ENCODE results near the gene BTBD7.

BTBD7 gene, protein sequence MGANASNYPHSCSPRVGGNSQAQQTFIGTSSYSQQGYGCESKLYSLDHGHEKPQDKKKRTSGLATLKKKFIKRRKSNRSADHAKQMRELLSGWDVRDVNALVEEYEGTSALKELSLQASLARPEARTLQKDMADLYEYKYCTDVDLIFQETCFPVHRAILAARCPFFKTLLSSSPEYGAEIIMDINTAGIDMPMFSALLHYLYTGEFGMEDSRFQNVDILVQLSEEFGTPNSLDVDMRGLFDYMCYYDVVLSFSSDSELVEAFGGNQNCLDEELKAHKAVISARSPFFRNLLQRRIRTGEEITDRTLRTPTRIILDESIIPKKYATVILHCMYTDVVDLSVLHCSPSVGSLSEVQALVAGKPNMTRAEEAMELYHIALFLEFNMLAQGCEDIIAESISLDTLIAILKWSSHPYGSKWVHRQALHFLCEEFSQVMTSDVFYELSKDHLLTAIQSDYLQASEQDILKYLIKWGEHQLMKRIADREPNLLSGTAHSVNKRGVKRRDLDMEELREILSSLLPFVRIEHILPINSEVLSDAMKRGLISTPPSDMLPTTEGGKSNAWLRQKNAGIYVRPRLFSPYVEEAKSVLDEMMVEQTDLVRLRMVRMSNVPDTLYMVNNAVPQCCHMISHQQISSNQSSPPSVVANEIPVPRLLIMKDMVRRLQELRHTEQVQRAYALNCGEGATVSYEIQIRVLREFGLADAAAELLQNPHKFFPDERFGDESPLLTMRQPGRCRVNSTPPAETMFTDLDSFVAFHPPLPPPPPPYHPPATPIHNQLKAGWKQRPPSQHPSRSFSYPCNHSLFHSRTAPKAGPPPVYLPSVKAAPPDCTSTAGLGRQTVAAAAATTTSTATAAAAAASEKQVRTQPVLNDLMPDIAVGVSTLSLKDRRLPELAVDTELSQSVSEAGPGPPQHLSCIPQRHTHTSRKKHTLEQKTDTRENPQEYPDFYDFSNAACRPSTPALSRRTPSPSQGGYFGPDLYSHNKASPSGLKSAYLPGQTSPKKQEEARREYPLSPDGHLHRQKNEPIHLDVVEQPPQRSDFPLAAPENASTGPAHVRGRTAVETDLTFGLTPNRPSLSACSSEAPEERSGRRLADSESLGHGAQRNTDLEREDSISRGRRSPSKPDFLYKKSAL

DNA sequence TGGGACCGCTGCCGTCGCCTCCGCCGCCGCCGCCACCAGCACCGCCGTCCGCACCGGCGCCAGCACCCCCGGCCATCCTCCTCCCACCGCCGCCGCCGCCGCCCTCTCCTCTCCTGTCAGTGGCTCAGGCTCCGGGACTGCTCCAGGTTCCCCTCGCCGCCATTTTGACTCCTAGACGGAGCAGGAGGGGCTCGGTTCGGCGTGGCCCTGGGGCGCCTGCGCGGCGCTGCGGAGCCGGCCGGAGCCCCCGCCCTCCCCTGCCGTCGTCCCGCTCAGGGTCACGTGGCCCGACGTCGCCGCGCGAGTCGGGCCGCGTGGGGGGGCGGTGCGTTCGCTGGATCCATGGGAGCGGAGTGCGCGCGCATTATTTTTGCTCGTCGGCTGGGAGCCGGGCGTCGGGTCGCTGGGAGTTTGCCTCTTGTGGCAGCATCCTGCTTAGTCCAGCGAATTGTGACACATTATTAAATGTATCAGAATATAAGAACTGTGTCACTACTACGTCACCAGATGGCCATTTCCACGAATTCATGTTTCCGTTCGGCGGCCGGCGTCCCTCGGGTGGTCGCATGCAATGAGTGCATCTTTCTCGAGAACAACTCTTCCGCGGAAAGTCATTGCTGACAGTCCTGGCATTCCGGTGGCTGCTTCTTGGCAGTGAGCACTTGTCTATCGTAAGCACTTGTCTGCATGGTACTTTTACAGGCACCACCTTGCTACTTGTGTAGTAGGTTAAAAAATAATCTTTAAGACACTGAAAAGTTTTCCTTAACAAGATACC lies at the start of gene BTBD7:
BTBD7 (minus strand) TSS at position 184 of the 778 bp plus-strand sequence. CDS start 36,985 bp downstream, outside the sequence.
- TF ChIP-seq, protein P1, sequence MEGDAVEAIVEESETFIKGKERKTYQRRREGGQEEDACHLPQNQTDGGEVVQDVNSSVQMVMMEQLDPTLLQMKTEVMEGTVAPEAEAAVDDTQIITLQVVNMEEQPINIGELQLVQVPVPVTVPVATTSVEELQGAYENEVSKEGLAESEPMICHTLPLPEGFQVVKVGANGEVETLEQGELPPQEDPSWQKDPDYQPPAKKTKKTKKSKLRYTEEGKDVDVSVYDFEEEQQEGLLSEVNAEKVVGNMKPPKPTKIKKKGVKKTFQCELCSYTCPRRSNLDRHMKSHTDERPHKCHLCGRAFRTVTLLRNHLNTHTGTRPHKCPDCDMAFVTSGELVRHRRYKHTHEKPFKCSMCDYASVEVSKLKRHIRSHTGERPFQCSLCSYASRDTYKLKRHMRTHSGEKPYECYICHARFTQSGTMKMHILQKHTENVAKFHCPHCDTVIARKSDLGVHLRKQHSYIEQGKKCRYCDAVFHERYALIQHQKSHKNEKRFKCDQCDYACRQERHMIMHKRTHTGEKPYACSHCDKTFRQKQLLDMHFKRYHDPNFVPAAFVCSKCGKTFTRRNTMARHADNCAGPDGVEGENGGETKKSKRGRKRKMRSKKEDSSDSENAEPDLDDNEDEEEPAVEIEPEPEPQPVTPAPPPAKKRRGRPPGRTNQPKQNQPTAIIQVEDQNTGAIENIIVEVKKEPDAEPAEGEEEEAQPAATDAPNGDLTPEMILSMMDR (conservative IDR thresholded peaks at IDR 0.05; ENCODE audit: low read length): 0 out of 2 replicates have a peak, but pooled peaks have one; percentile 4

DNA sequence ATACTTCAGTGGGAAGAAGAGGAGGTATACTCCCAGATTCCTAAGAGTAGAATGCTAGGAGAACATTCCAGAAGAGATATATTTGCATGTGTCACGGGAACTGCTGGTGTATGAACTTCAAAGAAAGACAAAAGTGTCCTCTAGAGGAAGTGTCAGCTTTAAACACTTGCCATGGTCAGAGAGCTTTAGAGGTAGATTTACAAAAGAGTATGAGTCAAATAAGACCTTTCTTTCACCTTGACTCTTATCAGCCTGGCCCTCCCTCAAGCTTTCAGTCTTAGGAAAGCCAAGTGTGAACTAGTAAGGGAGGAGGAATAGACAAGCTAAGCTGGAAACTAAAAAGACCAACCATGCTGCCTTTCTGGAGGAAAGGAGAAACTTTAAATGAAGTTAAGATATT lies 48.8 kb upstream of the BTBD7 start:
- TF ChIP-seq, protein P1 (conservative IDR thresholded peaks at IDR 0.05; ENCODE audit: low read length): no peak
- no peak for DNase-seq (ENCODE audit: low read depth)

More for the DNA sequence above, at the start of gene BTBD7:
- H3K4me3 ChIP-seq (ENCODE audit: low read length): peak within 1 kb of the TSS; percentile 89
- DNase-seq (ENCODE audit: low read depth): peak; percentile 90

DNA sequence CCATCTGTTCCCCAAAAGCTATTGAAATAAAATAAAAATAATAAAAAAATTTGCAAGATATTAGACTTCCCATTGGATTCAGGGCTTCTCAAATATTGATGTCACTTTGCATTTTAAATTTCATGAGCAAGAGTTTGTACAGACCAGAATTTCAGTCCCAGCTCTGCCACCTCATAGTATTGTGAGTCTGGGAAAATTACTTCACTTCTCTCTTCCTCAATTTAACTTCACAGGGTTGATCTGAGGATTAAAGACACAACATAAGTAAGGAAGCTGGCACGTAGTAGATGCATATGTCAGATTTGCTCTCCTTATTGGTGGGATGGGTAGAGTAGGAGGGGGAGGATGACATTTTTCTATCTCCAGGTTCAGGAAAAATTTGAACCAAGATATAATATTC lies 47.0 kb upstream of the BTBD7 start:
- H3K4me3 ChIP-seq (ENCODE audit: low read length): no peak overlapping the region
- no peak for DNase-seq (ENCODE audit: low read depth)
- TF ChIP-seq, protein P1 (conservative IDR thresholded peaks at IDR 0.05; ENCODE audit: low read length): no peak

More for the DNA sequence above, 48.8 kb upstream of the BTBD7 start:
- no peak overlapping the region for H3K4me3 ChIP-seq (ENCODE audit: low read length)

DNA sequence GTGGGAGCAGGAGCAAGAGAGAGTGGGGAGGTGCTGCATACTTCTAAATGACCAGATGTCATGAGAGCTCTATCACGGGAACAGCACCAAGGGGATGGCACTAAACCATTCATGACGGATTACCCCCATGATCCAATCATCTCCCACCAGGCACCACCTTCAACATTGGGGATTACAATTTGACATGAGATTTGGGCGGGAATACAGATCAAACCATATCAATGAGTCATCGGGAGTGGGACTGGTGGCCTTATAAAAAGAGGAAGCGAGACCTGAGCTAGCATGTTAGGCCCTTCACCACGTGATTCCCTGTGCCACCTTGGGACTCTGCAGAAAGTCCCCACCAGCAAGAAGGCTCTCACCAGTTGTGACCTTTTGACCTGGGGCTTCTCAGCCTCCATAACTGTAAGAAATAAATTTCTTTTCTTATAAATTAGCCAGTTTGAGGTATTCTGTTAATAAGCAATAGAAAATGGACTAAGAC lies 42.9 kb upstream of the BTBD7 start:
- no peak overlapping the region for H3K4me3 ChIP-seq (ENCODE audit: low read length)
- TF ChIP-seq, protein P1 (conservative IDR thresholded peaks at IDR 0.05; ENCODE audit: low read length): no peak
- DNase-seq (ENCODE audit: low read depth): no peak

DNA sequence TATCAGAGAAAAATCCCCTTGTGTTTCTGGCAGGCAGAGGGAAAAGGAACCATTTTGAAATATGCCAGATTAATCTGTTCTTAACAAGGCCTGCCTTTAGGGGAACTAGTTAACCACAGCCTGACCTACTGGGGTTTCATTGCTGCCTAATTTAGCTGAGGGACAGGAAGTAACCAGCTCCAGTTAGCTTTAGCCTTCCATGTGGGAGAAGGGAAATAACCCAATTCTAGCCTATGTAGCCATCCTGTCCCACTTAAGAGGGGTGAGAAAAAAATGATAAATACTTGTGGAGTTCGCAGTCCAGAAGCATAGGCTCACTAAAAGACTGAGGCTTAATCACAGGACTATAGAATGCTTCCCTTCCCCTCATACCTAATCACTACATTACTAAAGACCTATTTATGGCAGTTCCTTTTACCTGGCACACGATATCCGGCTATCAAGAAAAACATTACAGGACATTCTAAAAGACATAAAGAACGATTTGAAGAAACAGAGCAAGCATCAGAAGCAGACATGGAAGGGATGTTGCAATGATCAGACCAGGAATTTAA lies 37.0 kb upstream of the BTBD7 start:
- TF ChIP-seq, protein P1 (conservative IDR thresholded peaks at IDR 0.05; ENCODE audit: low read length): no peak
- DNase-seq (ENCODE audit: low read depth): no peak
- H3K4me3 ChIP-seq (ENCODE audit: low read length): no peak overlapping the region
